Measurements from ENCODE around the gene TIMM8A. TPM values are rescaled to one million over a fixed set of nuclear protein-coding genes. Genes with fewer than 3 reads are reported as not detected.

The TIMM8A gene
- total RNA-seq (2022; extraction: Qiagen RNA extraction) = 26.0 to 28.6 TPM (median 27.1 TPM) in 5 replicates

GRCh38 chrX:101348452-101349192, at the start of gene TIMM8A:
Gene TIMM8A, minus strand, starts transcription at chrX:101348742. Its CDS starts 78 bp downstream, at chrX:101348664.

GRCh38 chrX:101390664-101391525, 42.4 kb upstream of the TIMM8A start, which contains the start of gene RPL36A:
Gene RPL36A, plus strand, starts transcription at chrX:101391011. Its CDS starts 33 bp downstream, at chrX:101391044.

GRCh38 chrX:101385795-101386541, 37.4 kb upstream of the TIMM8A start, which contains the start of gene BTK:
Gene BTK, minus strand, starts transcription at chrX:101386191. Its CDS starts 10,907 bp downstream, at chrX:101375284.

Other genes starting within 250 kb of the TIMM8A start
- gene DRP2, start 129.0 kb downstream of the TIMM8A start, total RNA-seq (2022; extraction: Qiagen RNA extraction) = 0.14 to 0.18 TPM (median 0.16 TPM) in 5 replicates
- 0.08 to 0.23 TPM (median 0.10 TPM) in 5 replicates for gene TAF7L, start 57.4 kb downstream of the TIMM8A start, total RNA-seq (2022; extraction: Qiagen RNA extraction)
- gene BTK, start 37.4 kb upstream of the TIMM8A start, total RNA-seq (2022; extraction: Qiagen RNA extraction) = 0.09 to 0.32 TPM (median 0.13 TPM) in 5 replicates
- gene RPL36A, start 42.3 kb upstream of the TIMM8A start, total RNA-seq (2022; extraction: Qiagen RNA extraction) = 2,465 to 3,104 TPM (median 2,471 TPM) in 5 replicates
- gene GLA, start 59.2 kb upstream of the TIMM8A start, total RNA-seq (2022; extraction: Qiagen RNA extraction) = 155 to 181 TPM (median 160 TPM) in 5 replicates
- 51.1 to 66.3 TPM (median 56.8 TPM) in 5 replicates for gene HNRNPH2, start 59.5 kb upstream of the TIMM8A start, total RNA-seq (2022; extraction: Qiagen RNA extraction)
- 0.36 to 0.74 TPM (median 0.71 TPM) in 5 replicates for gene ARMCX4, start 136.7 kb upstream of the TIMM8A start, total RNA-seq (2022; extraction: Qiagen RNA extraction)
- 0.26 to 0.57 TPM (median 0.43 TPM) in 5 replicates for gene ARMCX1, start 201.8 kb upstream of the TIMM8A start, total RNA-seq (2022; extraction: Qiagen RNA extraction)